Neural cell (in vitro differentiated cells): ENCODE results near the gene RTL1. TPM values are rescaled to one million over a fixed set of nuclear protein-coding genes. Genes with fewer than 3 reads are reported as not detected.
A peak's percentile ranks its signal among the peaks of the same experiment; 100 is the strongest.

Experiments used
- H2AFZ ChIP-seq: fragments of 200-600, 300-800 bp; sonication (generic), shearing (Covaris generic); 2 replicates; pipeline ENCODE4 v1.6.0; 2014; ENCODE audit warnings: low read depth, mild to moderate bottlenecking, antibody characterized with exemption, low read length, moderate library complexity
- H3F3A ChIP-seq: fragments of 200-600 bp; shearing (Covaris generic); 2 replicates; pipeline ENCODE4 v1.6.1; 2016; ENCODE audit warnings: mild to moderate bottlenecking, moderate library complexity, mixed read lengths, antibody characterized with exemption, low read length; ENCODE audit not compliant: insufficient read depth, poor library complexity, severe bottlenecking
- H3K27ac ChIP-seq: fragments of 200-600, 300-800 bp; sonication (generic), shearing (Covaris generic); 2 replicates; pipeline ENCODE4 v1.5.1; 2014; ENCODE audit warnings: mild to moderate bottlenecking, low read length, moderate library complexity
- H3K27me3 ChIP-seq: fragments of 300-800, 200-600 bp; sonication (generic), shearing (Covaris generic); 2 replicates; pipeline ENCODE4 v1.6.0; 2014; ENCODE audit warnings: mild to moderate bottlenecking, low read depth, low read length, moderate library complexity; ENCODE audit not compliant: insufficient read depth
- H3K36me3 ChIP-seq: fragments of 300-800, 200-600 bp; sonication (generic), shearing (Covaris generic); 2 replicates; pipeline ENCODE4 v1.5.1; 2014; ENCODE audit warnings: mild to moderate bottlenecking, antibody characterized with exemption, low read length, moderate library complexity; ENCODE audit not compliant: insufficient read depth
- H3K4me2 ChIP-seq: fragments of 300-800, 200-600 bp; sonication (generic), shearing (Covaris generic); 2 replicates; pipeline ENCODE4 v1.6.0; 2014; ENCODE audit warnings: mild to moderate bottlenecking, low read length
- H3K4me3 ChIP-seq: fragments of 300-800, 200-600 bp; sonication (generic), shearing (Covaris generic); 2 replicates; pipeline ENCODE4 v1.5.1; 2014; ENCODE audit warnings: mild to moderate bottlenecking, low read length, moderate library complexity
- H3K79me2 ChIP-seq: fragments of 200-600 bp; shearing (Covaris generic); replicated peaks from 2 replicates; pipeline ENCODE4 v1.6.0; 2014; ENCODE audit warnings: mild to moderate bottlenecking, low read length, moderate library complexity; ENCODE audit not compliant: insufficient read depth
- H3K9ac ChIP-seq: fragments of 300-800, 200-600 bp; sonication (generic), shearing (Covaris generic); 2 replicates; pipeline ENCODE4 v1.6.1; 2016; ENCODE audit warnings: mild to moderate bottlenecking, low read length, mixed read lengths
- H3K9me2 ChIP-seq: fragments of 200-600 bp; shearing (Covaris generic); 2 replicates; pipeline ENCODE4 v1.6.1; 2016; ENCODE audit warnings: mild to moderate bottlenecking, low read length, mixed read lengths; ENCODE audit not compliant: insufficient read depth
- H3K9me3 ChIP-seq: fragments of 200-600, 300-800 bp; sonication (generic), shearing (Covaris generic); 2 replicates; pipeline ENCODE4 v1.6.1; 2016; ENCODE audit warnings: mild to moderate bottlenecking, mixed run types, low read length, moderate library complexity, mixed read lengths
- H4K20me1 ChIP-seq: fragments of 200-600 bp; shearing (Covaris generic); 2 replicates; pipeline ENCODE4 v1.6.1; 2016; ENCODE audit warnings: mild to moderate bottlenecking, mixed run types; ENCODE audit not compliant: insufficient read depth
- CTCF ChIP-seq: fragments of 450-650 bp; IDR thresholded peaks from 2 replicates; pipeline ENCODE4 v1.5.1; 2014; ENCODE audit warnings: antibody characterized with exemption, mild to moderate bottlenecking, moderate library complexity; ENCODE audit not compliant: poor library complexity, severe bottlenecking
- EP300 ChIP-seq: fragments of 450-650 bp; conservative IDR thresholded peaks from 2 replicates; pipeline ENCODE4 v1.6.1; 2014; ENCODE audit warnings: antibody characterized with exemption, mild to moderate bottlenecking, moderate library complexity; ENCODE audit not compliant: poor library complexity, severe bottlenecking
- POLR2AphosphoS5 ChIP-seq: IDR thresholded peaks from 2 replicates; pipeline ENCODE4 v1.6.1; 2012
- RAD21 ChIP-seq: fragments of 450-650 bp; conservative IDR thresholded peaks from 2 replicates; pipeline ENCODE4 v1.6.1; 2014; ENCODE audit warnings: antibody characterized with exemption, mild to moderate bottlenecking, moderate library complexity
- REST ChIP-seq: IDR thresholded peaks from 2 replicates; pipeline ENCODE4 v1.6.1; 2012; ENCODE audit warnings: borderline replicate concordance
- SMC3 ChIP-seq: fragments of 450-650 bp; conservative IDR thresholded peaks from 2 replicates; pipeline ENCODE4 v1.6.1; 2014; ENCODE audit warnings: antibody characterized with exemption, mild to moderate bottlenecking, moderate library complexity; ENCODE audit not compliant: poor library complexity
- TAF1 ChIP-seq: IDR thresholded peaks from 2 replicates; pipeline ENCODE4 v1.6.1; 2012; ENCODE audit warnings: low read depth
- polyA plus RNA-seq: library from polyadenylated mRNA; depleted of rRNA; stranded (reverse); fragments of >200 nt; gene quantifications from 2 replicates; pipeline ENCODE4 v1.2.3, GENCODE V29; 2014

RTL1 gene
- polyA plus RNA-seq, 1 donor from 2014 or later = not detected

- Histone ChIP-seq H3K9ac (no peak overlapping the region), H3K27me3 (no peaks in the 10 kb centered on the region), H3F3A (no peaks in the 10 kb centered on the region), H3K4me3 (no peak overlapping the region), H3K4me2 (no peak overlapping the region), H3K9me2 (no peaks in the 10 kb centered on the region), H3K79me2 (no peaks in the 10 kb centered on the region), H3K36me3 (no peaks in the 10 kb centered on the region), H2AFZ (no peak overlapping the region), H4K20me1 (no peaks in the 10 kb centered on the region), H3K27ac (no peak overlapping the region), H3K9me3 (no peaks in the 10 kb centered on the region)
- no peak for TF ChIP-seq EP300
- no peak for TF ChIP-seq REST
- TF ChIP-seq RAD21 = no peak
- TF ChIP-seq TAF1 = no peak
- TF ChIP-seq CTCF = no peak
- TF ChIP-seq POLR2AphosphoS5 = no peak
Measured at GRCh38 chr14:100907240-100907639, 3.7 kb upstream of the RTL1 start.

GRCh38 chr14:100906420-100906819 lies 2.9 kb upstream of the RTL1 start:
- Histone ChIP-seq H2AFZ (no peak overlapping the region), H3K79me2 (no peaks in the 10 kb centered on the region), H3K27ac (no peak overlapping the region), H3K9ac (no peak overlapping the region), H3K9me2 (no peaks in the 10 kb centered on the region), H3K27me3 (no peaks in the 10 kb centered on the region), H3K4me2 (no peak overlapping the region), H4K20me1 (no peaks in the 10 kb centered on the region), H3F3A (no peaks in the 10 kb centered on the region), H3K4me3 (no peak overlapping the region), H3K9me3 (no peaks in the 10 kb centered on the region), H3K36me3 (no peaks in the 10 kb centered on the region)
- TF ChIP-seq RAD21 (peak; percentile 60), SMC3 (peak; percentile 65), EP300 (no peak), CTCF (peak; percentile 47)
